Activated B cell treated with CpG ODN at 0.5 μM for 24 hours (primary cell): ENCODE measurements around the gene UBASH3A. TPM values are rescaled to one million over a fixed set of nuclear protein-coding genes. Genes with fewer than 3 reads are reported as not detected.

Experiments used
- ATAC-seq: fragments of 200-7000 bp; cut with Tn5 transposase; one replicate; pipeline ENCODE4 v1.10.0; 2021; ENCODE audit warnings: low read depth, mild to moderate bottlenecking, moderate library complexity
- CTCF ChIA-PET: fragments of 350-600 bp; sonication (Branson Sonifier 250); formaldehyde crosslinking; loops from one replicate; lab custom pipeline; 2021; ENCODE audit warnings: antibody characterized with exemption; lab: Charles Lee
- POLR2A ChIA-PET: fragments of 350-600 bp; sonication (Branson Sonifier 250); formaldehyde crosslinking; loops from one replicate; lab custom pipeline; 2021; ENCODE audit warnings: antibody characterized with exemption; lab: Charles Lee
- DNase-seq: peaks from one replicate; pipeline ENCODE4 v3.0.0; 2022
- H3K27ac Mint-ChIP-seq: one replicate; pipeline ENCODE4 v1.8.0; 2020; ENCODE audit warnings: mixed read lengths
- H3K27me3 Mint-ChIP-seq: one replicate; pipeline ENCODE4 v1.8.0; 2021; ENCODE audit warnings: mixed read lengths
- H3K36me3 Mint-ChIP-seq: one replicate; pipeline ENCODE4 v1.8.0; 2021; ENCODE audit warnings: low read depth, mixed read lengths
- H3K4me1 Mint-ChIP-seq: one replicate; pipeline ENCODE4 v1.8.0; 2021; ENCODE audit warnings: mixed read lengths
- H3K4me3 Mint-ChIP-seq: one replicate; pipeline ENCODE4 v1.8.0; 2020; ENCODE audit warnings: mild to moderate bottlenecking, mixed read lengths
- H3K9me3 Mint-ChIP-seq: one replicate; pipeline ENCODE4 v1.8.0; 2020; ENCODE audit warnings: mixed read lengths
- intact Hi-C: fragments of 100-400 bp; cut with micrococcal nuclease; formaldehyde crosslinking; loops from one replicate; pipeline ENCODE4 v1.15.1; 2024
- total RNA-seq: library from RNA; stranded (reverse); gene quantifications from 2 replicates; pipeline ENCODE4 v1.2.3, GENCODE V29; 2022
- TF ChIP-seq, protein P1 (sequence below): fragments of 200-600 bp; IDR thresholded peaks from one replicate; pipeline ENCODE4 v1.8.0; 2022; ENCODE audit warnings: antibody characterized with exemption, mild to moderate bottlenecking

UBASH3A gene
- total RNA-seq, 1 donor from 2014 or later: not detected

DNA sequence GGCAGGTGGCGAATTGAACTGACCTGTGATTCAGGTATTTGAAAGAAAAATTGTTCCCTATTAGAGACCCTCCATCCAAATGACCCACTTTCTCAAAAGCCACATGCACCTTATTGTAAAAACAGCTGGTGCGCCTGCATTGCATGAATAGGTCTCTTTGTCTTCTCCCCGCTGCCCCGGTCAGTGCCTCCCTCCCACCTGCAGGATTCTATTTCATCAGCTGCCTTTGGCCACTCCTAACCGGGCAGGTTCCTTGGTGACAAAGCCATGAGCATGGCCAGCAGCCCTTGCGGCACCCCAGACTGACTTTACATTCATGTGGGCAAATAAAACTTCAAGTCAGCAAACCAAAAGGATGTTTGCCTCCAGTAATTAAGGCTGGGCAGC lies 14.3 kb upstream of the UBASH3A start:
- ChIA-PET POLR2A (no interaction called here), CTCF (no interaction called here)
- DNase-seq (no peak), ATAC-seq (no peak)
- Mint-ChIP-seq H3K4me3 (no peak overlapping the region), H3K27me3 (peaks cover 5% of the 10 kb centered on the region), H3K27ac (peak overlapping the region; percentile 12), H3K4me1 (peaks cover 46% of the 10 kb centered on the region), H3K9me3 (no peaks in the 10 kb centered on the region), H3K36me3 (no peaks in the 10 kb centered on the region)
- TF ChIP-seq, protein P1, sequence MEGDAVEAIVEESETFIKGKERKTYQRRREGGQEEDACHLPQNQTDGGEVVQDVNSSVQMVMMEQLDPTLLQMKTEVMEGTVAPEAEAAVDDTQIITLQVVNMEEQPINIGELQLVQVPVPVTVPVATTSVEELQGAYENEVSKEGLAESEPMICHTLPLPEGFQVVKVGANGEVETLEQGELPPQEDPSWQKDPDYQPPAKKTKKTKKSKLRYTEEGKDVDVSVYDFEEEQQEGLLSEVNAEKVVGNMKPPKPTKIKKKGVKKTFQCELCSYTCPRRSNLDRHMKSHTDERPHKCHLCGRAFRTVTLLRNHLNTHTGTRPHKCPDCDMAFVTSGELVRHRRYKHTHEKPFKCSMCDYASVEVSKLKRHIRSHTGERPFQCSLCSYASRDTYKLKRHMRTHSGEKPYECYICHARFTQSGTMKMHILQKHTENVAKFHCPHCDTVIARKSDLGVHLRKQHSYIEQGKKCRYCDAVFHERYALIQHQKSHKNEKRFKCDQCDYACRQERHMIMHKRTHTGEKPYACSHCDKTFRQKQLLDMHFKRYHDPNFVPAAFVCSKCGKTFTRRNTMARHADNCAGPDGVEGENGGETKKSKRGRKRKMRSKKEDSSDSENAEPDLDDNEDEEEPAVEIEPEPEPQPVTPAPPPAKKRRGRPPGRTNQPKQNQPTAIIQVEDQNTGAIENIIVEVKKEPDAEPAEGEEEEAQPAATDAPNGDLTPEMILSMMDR: no peak
- intact Hi-C loops: no loop called here

DNA sequence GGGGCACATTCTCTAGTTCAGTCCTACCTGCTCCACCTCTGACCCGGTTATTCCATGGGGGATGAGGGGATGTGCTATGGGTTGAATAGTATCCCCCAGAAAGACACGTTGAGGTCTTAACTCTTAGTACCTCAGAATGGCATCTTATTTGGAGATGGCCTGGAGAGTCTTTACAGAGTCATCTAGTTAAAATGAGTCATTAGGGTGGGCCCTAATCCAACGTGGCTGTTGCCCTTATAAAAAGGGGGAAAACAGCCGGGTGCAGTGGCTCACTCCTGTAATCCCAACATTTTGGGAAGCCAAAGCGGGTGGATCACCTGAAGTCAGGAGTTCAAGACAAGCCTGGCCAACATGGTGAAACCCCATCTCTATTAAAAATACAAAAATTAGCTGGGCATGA lies 13.5 kb upstream of the UBASH3A start:
- ATAC-seq (no peak), DNase-seq (no peak)
- Mint-ChIP-seq H3K36me3 (no peaks in the 10 kb centered on the region), H3K4me3 (no peak overlapping the region), H3K9me3 (no peaks in the 10 kb centered on the region), H3K27ac (no peak overlapping the region), H3K27me3 (peaks cover 5% of the 10 kb centered on the region), H3K4me1 (peaks cover 39% of the 10 kb centered on the region)
- ChIA-PET CTCF (no interaction called here), POLR2A (no interaction called here)
- intact Hi-C loops: no loop called here
- TF ChIP-seq, protein P1: no peak

DNA sequence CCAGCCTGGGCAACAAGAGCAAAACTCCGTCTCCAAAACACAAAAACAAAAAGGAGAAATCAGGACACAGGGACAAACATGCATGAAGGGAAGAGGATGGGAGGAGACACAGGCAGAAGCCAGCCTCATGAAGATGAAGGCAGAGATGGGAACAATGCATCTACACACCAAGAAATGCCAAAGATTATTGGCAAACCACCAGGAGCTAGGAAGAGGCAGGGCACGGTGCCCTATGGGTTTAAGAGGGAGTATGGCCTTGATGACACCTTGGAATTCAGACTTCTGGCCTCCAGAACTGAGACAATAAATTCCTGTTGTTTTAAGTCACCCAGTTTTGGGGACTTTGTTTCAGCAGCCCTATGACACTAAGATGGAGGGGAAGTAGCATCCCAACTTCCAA lies 13.0 kb upstream of the UBASH3A start:
- Mint-ChIP-seq H3K4me1 (peaks cover 34% of the 10 kb centered on the region), H3K9me3 (no peaks in the 10 kb centered on the region), H3K36me3 (no peaks in the 10 kb centered on the region), H3K27ac (no peak overlapping the region), H3K4me3 (no peak overlapping the region), H3K27me3 (peaks cover 5% of the 10 kb centered on the region)
- CTCF ChIA-PET: no interaction called here
- no peak for ATAC-seq
- POLR2A ChIA-PET: no interaction called here
- no peak for DNase-seq
- intact Hi-C loops: no loop called here
- TF ChIP-seq, protein P1: no peak

DNA sequence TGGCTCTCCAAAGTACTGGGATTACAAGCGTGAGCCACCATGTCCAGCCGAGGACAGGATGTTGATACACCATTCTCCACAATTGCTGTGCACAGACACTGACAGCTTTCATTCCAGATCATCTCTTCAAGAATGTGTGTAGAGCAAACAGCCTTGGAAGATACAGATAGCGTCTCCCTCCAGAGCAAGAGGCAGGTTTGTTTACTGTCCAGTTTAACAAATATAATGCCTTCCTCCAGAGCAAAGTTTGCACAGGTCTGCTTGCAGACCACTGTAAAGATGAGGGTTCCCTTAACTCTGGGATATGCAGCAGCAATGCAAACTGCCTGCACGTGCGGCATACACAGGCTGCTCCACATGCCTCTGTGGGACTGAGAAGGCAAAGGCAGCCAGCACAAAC lies 12.4 kb upstream of the UBASH3A start:
- H3K27me3 Mint-ChIP-seq: peaks cover 5% of the 10 kb centered on the region
- POLR2A ChIA-PET: no interaction called here
- H3K9me3 Mint-ChIP-seq: no peaks in the 10 kb centered on the region
- H3K4me1 Mint-ChIP-seq: peaks cover 30% of the 10 kb centered on the region
- ATAC-seq (no peak), DNase-seq (no peak)
- TF ChIP-seq, protein P1: no peak
- no peaks in the 10 kb centered on the region for H3K36me3 Mint-ChIP-seq
- CTCF ChIA-PET: no interaction called here
- intact Hi-C loops: no loop called here
- H3K4me3 Mint-ChIP-seq: no peak overlapping the region
- no peak overlapping the region for H3K27ac Mint-ChIP-seq

DNA sequence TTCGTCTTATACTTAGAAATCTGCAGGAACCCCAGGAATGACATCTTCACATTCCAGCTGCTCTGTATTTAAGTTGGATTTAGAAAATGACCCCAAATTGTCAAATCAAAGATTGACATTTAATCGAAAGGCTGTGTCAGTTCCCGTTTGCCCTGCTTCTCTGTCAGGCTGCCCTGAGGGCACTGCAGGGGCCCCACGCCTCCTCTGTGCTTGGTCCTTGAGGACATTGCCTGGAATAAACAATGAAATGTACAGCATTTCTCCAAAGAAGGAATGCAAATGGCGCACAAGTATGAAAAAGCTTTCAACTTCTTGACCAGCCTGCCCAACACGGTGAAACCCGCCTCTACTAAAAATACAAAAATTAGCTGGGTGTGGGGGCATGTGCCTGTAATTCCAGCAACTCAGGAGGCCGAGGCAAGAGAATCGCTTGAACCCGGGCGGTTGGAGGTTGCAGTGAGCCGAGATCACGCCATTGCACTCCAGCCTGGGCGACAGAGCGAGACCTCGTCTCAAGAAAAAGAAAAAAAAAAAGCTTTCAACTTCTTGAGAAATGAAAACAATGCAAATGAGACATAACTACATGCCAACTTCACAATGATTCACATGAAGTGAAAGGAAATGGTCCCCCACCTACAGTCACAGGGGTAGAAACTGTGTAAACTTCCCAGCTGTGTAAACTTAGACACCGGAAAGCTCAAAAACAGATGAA lies 10.8 kb upstream of the UBASH3A start:
- DNase-seq (no peak), ATAC-seq (peak; percentile 83)
- Mint-ChIP-seq H3K4me1 (peaks cover 35% of the 10 kb centered on the region), H3K36me3 (no peaks in the 10 kb centered on the region), H3K27me3 (peaks cover 7% of the 10 kb centered on the region), H3K9me3 (no peaks in the 10 kb centered on the region), H3K4me3 (peak overlapping the region; percentile 22), H3K27ac (peak overlapping the region; percentile 4)
- ChIA-PET CTCF (interaction anchor here (0.8 kb wide), 1 partner anchor 23 kb away, joined by 3 read pairs; no protein-coding TSS in a partner anchor), POLR2A (interaction anchor here (0.5 to 1.1 kb wide), 3 partner anchors 12 to 261 kb away, joined by 3 read pairs; partner anchors contain the start of gene PDE9A)
- TF ChIP-seq, protein P1: no peak
- intact Hi-C loops: loop anchor here (2.0 kb wide), 1 partner anchor 22 kb away; no protein-coding TSS in a partner anchor
